Duodenal mucosa (tissue), 2 donors: ENCODE data around the gene TM9SF4.
"Not testable (repeated sequence)": the region's sequence is repeated elsewhere in the genome, so short reads cannot be mapped to it uniquely, and the experiment has no call there.

Experiments
- H3K27ac ChIP-seq: one replicate; pipeline ENCODE4 v1.7.0; 2013; ENCODE audit warnings: low read depth, low read length
- H3K27me3 ChIP-seq, 2 donors: one replicate each; pipeline ENCODE4 v1.7.0; 2013; ENCODE audit warnings: low read length in 2 of 2, control low read depth in 1 of 2; ENCODE audit not compliant: insufficient read depth in 2 of 2, control insufficient read depth in 1 of 2
- H3K36me3 ChIP-seq, 2 donors: one replicate each; pipeline ENCODE4 v1.7.0; 2013; ENCODE audit warnings: low read length in 2 of 2, control low read depth in 1 of 2; ENCODE audit not compliant: insufficient read depth in 2 of 2, control insufficient read depth in 1 of 2
- H3K4me1 ChIP-seq, 2 donors: one replicate each; pipeline ENCODE4 v1.7.0; 2013; ENCODE audit warnings: low read length in 2 of 2, control low read depth in 1 of 2; ENCODE audit not compliant: insufficient read depth in 2 of 2, control insufficient read depth in 1 of 2
- H3K4me3 ChIP-seq, 2 donors: one replicate each; pipeline ENCODE4 v1.7.0; 2013; ENCODE audit warnings: low read length in 2 of 2, low read depth in 1 of 2
- H3K9ac ChIP-seq, 2 donors: one replicate each; pipeline ENCODE4 v1.7.0; 2013; ENCODE audit warnings: low read length in 2 of 2, low read depth in 1 of 2
- H3K9me3 ChIP-seq, 2 donors: one replicate each; pipeline ENCODE4 v1.7.0; 2013; ENCODE audit warnings: low read length in 2 of 2, control low read depth in 1 of 2; ENCODE audit not compliant: control insufficient read depth in 1 of 2

The TM9SF4 gene

DNA sequence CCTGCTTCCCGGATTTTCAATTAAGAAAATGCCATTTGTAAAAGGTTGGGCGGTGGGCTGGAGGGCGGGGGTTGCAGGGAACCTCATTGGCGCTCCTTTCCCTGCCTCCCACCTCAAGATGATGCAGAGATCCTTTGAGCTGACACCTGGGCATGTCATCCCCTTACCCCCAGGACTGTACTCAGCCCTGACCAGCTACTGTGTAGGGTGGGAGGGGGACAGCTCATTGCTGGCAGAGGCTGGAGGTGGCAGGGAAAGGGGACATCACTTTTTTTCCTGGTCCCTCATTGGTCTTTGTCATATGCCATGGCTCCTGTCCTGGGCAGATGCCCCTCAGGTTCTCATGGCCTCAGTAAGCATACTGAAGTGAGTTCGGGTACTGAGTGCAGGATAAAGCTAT, 83.8 kb downstream of the TM9SF4 start:
- H3K27ac ChIP-seq, H3K9me3 ChIP-seq, H3K9ac ChIP-seq, H3K4me3 ChIP-seq, H3K27me3 ChIP-seq: not testable (repeated sequence)
- Histone ChIP-seq H3K4me1 (peaks cover 24 to 25% of the 10 kb centered on the region in 2 donors), H3K36me3 (peaks cover 25 to 34% of the 10 kb centered on the region in 2 donors)

DNA sequence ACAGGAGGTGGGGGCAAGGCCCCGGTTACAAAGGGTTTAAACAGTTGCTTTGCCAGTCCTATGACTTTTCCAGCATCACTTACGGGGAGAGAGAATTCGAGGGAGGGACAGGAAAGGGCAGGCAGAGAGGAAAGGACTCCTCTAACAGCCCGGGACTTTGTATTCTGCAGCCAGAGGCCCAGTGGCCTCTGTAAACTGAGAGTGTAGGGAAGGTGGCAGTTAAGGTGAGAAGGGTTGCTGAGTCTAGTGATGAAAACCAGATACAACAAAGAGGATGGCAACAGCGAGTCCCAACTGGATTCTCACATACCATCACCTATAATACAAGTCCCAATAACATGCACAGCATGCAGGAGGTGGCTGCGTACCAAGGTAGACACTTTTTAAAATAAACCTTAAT, 84.5 kb downstream of the TM9SF4 start:
- no peak overlapping the region for H3K4me3 ChIP-seq
- H3K36me3 ChIP-seq = peaks cover 27 to 39% of the 10 kb centered on the region in 2 donors
- H3K4me1 ChIP-seq = peaks cover 22% of the 10 kb centered on the region in 2 donors
- no peaks in the 10 kb centered on the region for H3K27me3 ChIP-seq
- no peak overlapping the region for H3K27ac ChIP-seq
- no peaks in the 10 kb centered on the region for H3K9me3 ChIP-seq
- H3K9ac ChIP-seq = no peak overlapping the region

DNA sequence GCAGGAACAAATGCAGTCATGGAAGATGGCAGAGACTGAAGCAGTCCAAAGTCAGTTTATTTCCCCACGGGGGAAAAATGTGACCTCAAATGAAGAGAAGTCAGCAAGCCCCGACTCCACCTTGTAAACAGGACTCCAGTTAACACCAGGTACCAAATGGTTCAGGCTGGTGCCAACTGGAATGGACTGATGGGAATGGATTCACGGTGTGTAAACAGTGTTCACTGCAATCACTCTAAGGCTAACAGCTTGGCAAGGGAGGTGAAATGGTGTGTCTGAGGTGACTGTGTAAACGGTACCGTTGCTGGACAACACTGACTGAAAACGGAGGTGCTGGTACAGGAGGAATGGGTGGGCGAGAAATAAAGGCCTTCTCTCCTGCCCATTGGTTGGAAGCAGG, 86.1 kb downstream of the TM9SF4 start:
- Histone ChIP-seq H3K4me3 (no peak overlapping the region), H3K27me3 (no peaks in the 10 kb centered on the region), H3K27ac (no peak overlapping the region), H3K9ac (no peak overlapping the region), H3K36me3 (peaks cover 36 to 54% of the 10 kb centered on the region in 2 donors), H3K9me3 (no peaks in the 10 kb centered on the region), H3K4me1 (peaks cover 12 to 13% of the 10 kb centered on the region in 2 donors)

DNA sequence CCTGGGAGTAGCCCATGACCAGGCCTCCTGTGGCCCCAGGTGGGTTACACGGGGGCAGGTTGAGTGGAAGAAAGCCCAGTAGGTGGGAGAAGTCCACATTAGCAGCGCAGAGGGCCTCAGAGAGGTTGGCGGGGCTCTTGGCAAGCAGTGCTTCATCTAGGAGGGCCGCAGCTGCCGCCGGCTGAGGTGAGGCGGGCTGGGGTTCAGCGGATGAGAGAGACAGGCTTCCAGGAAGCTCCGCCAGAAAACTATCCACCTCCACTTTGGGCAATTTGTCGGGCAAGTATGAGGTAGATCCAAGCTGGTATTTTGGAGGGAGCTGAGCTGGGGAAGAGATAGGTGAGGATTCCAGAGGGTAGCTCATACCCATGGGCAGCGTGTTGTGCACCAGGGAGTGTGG, 87.1 kb downstream of the TM9SF4 start:
- H3K27ac ChIP-seq, H3K9ac ChIP-seq, H3K4me3 ChIP-seq, H3K9me3 ChIP-seq, H3K4me1 ChIP-seq, H3K27me3 ChIP-seq: not testable (repeated sequence)
- peaks cover 40 to 64% of the 10 kb centered on the region in 2 donors for H3K36me3 ChIP-seq

DNA sequence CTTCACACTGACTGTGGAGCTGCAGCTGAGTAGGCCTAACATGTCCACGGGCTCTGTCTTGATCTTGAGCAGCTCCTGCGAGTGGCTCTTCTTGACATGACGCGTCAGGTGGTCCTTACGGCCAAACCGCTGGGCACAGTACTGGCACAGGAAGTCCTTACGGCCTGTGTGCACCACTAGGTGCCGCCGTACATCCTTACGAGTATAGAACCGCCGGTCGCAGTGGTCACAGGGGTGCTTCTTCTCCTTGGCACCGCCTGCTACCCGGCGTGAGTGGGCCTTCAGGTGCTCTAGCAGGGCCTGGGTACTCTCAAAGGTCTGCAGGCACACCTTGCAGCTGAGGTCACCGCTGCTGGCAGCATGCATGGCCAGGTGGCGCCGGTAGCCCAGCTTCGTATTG, 87.6 kb downstream of the TM9SF4 start:
- not testable (repeated sequence) for H3K27me3 ChIP-seq, H3K4me1 ChIP-seq, H3K27ac ChIP-seq, H3K9ac ChIP-seq, H3K4me3 ChIP-seq, H3K9me3 ChIP-seq
- H3K36me3 ChIP-seq = peaks cover 43 to 69% of the 10 kb centered on the region in 2 donors

DNA sequence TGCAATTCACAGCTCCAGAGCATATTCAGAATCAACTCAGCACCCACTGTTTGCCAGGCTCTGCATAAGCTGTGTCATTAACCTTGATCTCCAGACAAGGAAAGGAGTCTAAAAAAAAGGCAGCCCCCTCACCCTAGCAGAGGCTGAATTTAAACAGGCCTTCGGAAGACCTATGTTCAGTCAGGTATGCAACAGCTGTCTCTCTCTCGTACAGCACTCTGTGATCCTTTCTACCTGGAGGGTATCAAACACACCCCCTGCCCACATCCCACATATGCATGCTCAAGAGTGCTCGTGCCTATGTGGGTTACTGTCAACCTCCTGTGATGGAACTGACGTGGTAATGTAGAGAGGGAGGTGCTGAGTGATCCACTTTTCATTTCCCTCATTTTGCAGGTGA, 89.5 kb downstream of the TM9SF4 start:
- Histone ChIP-seq H3K9ac (no peak overlapping the region), H3K4me1 (peaks cover 15 to 20% of the 10 kb centered on the region in 2 donors), H3K27ac (no peak overlapping the region), H3K9me3 (no peaks in the 10 kb centered on the region), H3K4me3 (no peak overlapping the region), H3K36me3 (peaks cover 43 to 76% of the 10 kb centered on the region in 2 donors), H3K27me3 (no peaks in the 10 kb centered on the region)

DNA sequence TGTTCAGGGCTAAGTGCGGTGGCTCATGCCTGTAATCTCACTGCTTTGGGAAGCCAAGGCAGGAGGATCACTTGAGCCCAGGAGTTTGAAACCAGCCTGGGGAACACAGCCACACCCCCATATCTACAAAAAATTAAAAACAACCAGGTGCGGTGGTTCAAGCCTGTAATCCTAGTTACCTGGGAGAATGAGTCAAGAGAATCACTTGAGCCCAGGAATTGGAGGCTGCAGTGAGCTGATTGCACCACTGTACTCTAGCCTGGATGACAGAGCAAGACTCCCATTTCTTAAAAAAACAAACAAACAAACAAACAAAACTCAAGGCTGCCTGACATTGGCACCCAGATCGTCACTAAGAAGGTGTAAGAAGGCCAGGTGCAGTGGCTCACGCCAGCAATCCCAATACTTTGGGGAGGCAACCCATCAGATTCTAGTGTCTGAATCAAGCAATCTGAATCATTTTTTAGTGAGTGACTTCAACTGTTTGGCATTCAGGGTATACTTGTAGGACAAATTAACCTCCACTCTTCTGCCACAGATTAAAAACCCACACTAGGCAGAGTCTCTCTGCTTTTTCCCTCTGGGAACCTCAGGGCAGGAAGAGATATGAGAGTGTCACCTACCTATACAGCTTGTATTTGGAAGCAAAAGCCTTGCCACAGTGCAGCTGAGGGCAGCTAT, 91.9 kb downstream of the TM9SF4 start:
- Histone ChIP-seq H3K9me3 (no peaks in the 10 kb centered on the region), H3K27me3 (no peaks in the 10 kb centered on the region), H3K27ac (no peak overlapping the region), H3K4me1 (peaks cover 37 to 38% of the 10 kb centered on the region in 2 donors), H3K9ac (no peak overlapping the region), H3K36me3 (peaks cover 27 to 59% of the 10 kb centered on the region in 2 donors), H3K4me3 (no peak overlapping the region)

DNA sequence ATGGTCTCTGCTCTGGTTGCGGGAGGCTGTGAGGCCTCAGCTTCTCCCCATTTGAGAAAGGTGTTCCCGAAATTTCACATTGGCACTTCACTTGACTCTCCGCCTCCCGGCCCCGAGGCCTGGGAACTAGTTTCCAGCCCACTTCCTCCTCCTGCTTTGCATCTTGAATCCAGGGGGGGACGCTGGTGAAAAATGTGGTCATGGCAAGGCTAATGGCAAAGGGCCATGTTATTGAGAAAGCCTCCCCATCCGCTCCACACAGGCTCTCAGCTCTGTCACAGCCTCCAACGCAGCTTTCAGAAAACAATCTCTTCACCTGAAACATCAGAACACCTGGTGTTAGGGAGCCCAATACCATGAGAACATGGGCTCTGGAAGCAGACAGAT, 92.5 kb downstream of the TM9SF4 start:
- Histone ChIP-seq H3K4me3 (no peak overlapping the region), H3K9ac (no peak overlapping the region), H3K36me3 (peaks cover 25 to 55% of the 10 kb centered on the region in 2 donors), H3K27me3 (no peaks in the 10 kb centered on the region), H3K9me3 (no peaks in the 10 kb centered on the region), H3K4me1 (peaks cover 42 to 44% of the 10 kb centered on the region in 2 donors), H3K27ac (no peak overlapping the region)

DNA sequence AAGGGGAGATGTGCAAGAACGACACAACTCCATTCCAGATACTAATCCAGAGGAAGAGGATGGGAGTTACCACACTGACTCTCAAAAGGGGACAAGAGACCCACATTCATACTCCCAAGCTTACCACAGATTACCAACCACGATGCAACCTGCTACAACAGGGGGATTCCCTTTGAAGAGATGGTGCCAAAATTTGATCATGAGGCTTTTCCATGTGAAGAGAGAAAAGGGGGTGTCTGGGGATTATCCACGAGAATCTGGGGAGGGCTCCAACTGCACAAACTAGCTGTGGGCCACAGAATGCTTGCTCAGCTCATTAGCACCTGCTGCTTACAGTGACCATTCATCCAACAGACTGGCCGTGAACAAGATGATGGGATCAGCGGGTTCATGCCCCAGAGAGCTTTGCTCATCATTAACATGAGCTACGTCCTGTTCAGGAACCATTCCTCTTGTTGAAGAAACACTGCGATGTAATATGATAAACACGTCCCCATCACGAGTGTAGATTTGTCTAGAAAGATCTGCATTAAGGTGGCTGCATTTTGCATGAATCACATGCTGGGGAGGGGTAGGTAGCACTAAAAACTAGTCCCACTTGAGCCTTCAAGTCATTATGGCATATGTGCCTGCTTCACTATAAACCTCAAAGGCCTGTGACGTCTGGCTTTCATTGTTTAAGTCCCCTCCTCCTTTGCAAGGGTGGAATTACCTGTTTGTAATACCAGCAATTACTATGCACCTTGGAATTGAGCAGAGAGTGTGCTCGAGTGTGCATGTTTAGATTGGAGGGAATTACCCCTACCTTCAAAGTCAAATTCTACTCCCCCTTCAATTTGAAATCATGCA, 94.1 kb downstream of the TM9SF4 start:
- Histone ChIP-seq H3K4me1 (peaks cover 45 to 51% of the 10 kb centered on the region in 2 donors), H3K4me3 (peak overlapping the region; percentile 28 to 41), H3K27ac (peak overlapping the region; percentile 28), H3K9ac (peak overlapping the region; percentile 87 to 99), H3K36me3 (peaks cover 17 to 41% of the 10 kb centered on the region in 2 donors), H3K27me3 (no peaks in the 10 kb centered on the region), H3K9me3 (no peaks in the 10 kb centered on the region)
